GM19324 (cell line): Measurements from ENCODE around the gene APC.

Experiments
- ATAC-seq: cut with Tn5 transposase; IDR thresholded peaks from one replicate; pipeline ENCODE4 v1.9.1; 2021; ENCODE audit warnings: mild to moderate bottlenecking, moderate library complexity; ENCODE audit not compliant: unreplicated experiment, low FRiP score

The APC gene

DNA sequence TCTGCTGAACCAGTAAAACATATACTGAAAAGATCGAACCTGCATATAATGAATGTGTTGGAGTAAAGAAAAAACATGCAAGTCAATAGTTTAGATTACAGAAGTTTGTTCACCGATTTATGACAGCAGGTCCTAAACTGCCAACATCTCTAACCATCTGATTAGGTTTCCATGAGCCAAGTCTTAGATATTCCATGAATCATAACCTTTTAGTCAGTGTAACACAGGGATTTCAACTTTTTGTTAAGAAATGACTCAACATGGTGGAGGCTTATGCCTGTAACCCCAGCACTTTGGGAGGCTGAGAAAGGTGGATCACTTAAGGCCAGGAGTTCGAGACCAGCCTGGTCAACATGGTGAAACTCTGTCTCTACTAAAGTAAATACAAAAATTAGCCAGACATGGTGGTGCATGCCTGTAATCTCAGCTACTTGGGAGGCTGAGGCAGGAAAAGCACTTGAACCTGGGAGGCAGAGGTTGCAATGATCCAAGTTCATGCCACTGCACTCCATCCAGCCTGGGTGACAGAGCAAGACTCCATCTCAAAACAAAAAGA is 38.7 kb downstream of the APC start:
- no peak for ATAC-seq

- ATAC-seq = no peak
These were observed 41.8 kb downstream of the APC start for GRCh38 chr5:112779531-112779930.

GRCh38 chr5:112784726-112785125 is 47.0 kb downstream of the APC start:
- ATAC-seq = no peak

GRCh38 chr5:112787261-112787660 is 49.6 kb downstream of the APC start:
- ATAC-seq = no peak

GRCh38 chr5:112787896-112788295 is 50.2 kb downstream of the APC start:
- no peak for ATAC-seq

GRCh38 chr5:112793201-112793600 is 55.5 kb downstream of the APC start:
- no peak for ATAC-seq

- ATAC-seq = no peak
These were observed 56.7 kb downstream of the APC start for GRCh38 chr5:112794410-112794809.

DNA sequence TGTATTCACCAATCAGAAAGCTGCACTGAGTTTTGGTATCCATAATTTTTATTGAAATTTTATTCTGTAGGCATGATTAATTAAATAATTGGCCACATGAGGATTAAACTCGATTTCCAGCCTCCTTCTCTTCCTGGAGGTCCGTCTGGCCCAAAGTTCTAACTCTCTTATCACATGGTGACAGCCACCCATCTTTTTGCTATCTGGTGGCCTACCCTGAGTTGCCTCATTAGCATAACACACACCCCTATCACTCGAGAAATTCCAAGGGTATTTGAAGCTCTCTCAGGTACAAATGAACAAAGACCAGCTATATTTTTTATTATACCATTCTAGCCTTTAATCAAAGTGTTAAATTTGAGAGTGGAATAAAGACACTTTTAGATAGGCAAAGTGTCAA is 57.7 kb downstream of the APC start:
- ATAC-seq = no peak

GRCh38 chr5:112795944-112796678 is 58.4 kb downstream of the APC start:
- ATAC-seq = no peak

DNA sequence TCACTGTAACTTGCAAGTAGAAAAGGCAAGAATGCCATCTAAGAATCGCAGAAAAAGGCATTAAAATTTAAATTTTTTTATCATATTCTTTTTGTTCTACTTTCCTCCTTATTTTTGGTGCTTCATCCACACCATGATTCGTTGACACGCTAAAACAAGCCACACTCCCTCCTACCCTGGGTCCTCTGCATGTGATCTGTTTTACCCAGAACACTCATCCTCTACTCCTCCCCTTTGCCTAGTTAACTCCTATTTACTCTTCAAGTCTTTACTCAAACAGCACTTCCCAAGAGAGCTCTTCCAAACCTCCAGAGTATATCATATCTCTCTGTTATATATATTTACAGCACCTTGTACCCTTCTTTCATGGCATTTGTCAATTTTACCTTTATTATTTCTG is 62.0 kb downstream of the APC start:
- no peak for ATAC-seq

DNA sequence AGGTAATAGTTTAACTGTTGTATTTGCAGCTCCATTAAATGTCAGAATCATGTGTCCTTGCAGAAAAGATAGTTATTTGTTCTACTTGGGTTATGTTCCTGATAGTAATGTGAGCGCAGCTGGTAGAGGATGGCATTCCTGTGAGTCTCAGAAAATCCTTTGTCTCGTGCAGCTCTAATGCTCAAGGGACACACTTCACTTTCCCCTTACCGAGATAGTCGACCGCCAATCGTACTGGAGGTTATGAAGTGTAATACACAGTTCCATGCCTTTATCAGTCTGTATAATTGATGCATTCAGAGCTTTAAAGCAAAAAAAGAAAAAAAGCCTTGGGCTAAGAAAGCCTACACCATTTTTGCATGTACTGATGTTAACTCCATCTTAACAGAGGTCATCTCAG is 63.2 kb downstream of the APC start:
- ATAC-seq = no peak

GRCh38 chr5:112811023-112811422 is 73.3 kb downstream of the APC start:
- ATAC-seq = no peak

- ATAC-seq = no peak
These were observed 74.9 kb downstream of the APC start for GRCh38 chr5:112812549-112812948.

GRCh38 chr5:112820246-112820645 is 82.6 kb downstream of the APC start:
- ATAC-seq = no peak

DNA sequence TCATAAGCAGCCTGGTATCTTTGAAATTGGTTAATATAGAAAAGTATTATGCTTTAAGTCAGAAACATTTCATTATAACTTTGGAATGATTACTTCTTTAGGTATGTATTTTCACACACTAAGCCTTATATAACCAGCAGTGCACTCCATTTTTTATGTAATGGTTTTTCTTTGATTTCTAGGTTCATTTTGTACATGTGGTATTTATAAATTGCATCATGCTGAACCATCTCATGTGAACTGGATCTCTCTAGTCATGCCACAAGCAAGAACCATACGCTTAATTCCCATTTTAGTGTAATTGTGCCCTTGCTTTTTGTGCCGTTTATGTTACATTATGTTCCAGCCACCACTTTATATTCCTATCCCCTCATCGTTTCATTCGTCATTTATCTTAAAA is 84.8 kb downstream of the APC start:
- no peak for ATAC-seq

DNA sequence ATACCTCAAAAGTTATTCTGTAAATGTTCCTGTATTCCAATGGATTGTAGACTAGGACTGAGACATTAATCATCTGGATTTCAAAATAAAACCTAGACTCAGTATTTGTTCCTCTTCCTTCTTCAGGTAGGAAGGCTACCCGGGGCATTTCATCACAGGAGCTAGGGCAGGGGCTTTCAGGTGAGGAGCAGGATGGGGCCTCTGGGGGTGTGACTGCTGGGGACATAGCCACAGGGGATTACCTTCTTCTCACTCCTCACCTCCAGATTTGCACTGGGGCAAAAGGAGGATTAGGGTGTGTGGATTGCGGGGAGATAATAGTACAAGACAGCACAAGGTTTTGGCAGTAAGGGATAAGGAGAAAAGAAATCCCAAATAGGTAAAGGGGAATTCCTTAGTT is 85.5 kb downstream of the APC start:
- no peak for ATAC-seq

- ATAC-seq = no peak
These were observed 86.0 kb downstream of the APC start for GRCh38 chr5:112823656-112824055.

GRCh38 chr5:112824197-112824596 is 86.5 kb downstream of the APC start:
- no peak for ATAC-seq

- no peak for ATAC-seq
These were observed 92.7 kb downstream of the APC start for GRCh38 chr5:112830378-112830777.

GRCh38 chr5:112833971-112834370 is 96.3 kb downstream of the APC start:
- no peak for ATAC-seq

DNA sequence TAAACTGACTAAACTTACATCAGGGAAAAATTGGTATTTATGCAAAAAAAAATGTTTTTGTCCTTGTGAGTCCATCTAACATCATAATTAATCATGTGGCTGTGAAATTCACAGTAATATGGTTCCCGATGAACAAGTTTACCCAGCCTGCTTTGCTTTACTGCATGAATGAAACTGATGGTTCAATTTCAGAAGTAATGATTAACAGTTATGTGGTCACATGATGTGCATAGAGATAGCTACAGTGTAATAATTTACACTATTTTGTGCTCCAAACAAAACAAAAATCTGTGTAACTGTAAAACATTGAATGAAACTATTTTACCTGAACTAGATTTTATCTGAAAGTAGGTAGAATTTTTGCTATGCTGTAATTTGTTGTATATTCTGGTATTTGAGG is 106.8 kb downstream of the APC start:
- ATAC-seq = no peak

DNA sequence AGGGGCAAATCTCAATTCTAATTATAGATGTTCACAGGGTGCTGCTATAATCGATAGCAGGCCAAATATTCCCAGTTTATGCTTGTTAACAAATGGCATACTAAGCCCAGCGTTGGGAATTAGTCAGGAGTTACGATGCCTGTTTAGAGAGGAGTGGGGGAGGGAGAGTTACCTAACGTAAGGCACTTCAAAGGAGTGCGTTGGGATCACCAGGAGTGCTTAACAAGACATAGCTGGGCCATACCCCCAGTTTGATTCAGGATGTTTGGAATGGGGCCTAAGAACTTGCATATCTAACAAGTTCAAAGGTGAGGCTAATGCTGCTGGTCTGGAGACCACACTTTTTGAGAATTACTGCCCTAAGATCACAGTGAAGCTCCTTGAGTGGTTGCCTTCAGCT is 108.9 kb downstream of the APC start:
- no peak for ATAC-seq

- no peak for ATAC-seq
These were observed 109.6 kb downstream of the APC start for GRCh38 chr5:112847306-112847705.
